PC-3 (cell line): Measurements from ENCODE around the gene FAM98C. TPM values are rescaled to one million over a fixed set of nuclear protein-coding genes. Genes with fewer than 3 reads are reported as not detected.

Experiments
- ATAC-seq: fragments of 200-7000 bp; cut with Tn5 transposase; 2 replicates; pipeline ENCODE4 v1.9.1; 2020; ENCODE audit warnings: mild to moderate bottlenecking, moderate library complexity
- BruUV-seq: library from RNA; stranded (reverse); fragments of 400-500 nt; replicated peaks from 2 replicates; lab custom pipeline; 2021; lab: Mats Ljungman, UMichigan
- CTCF ChIA-PET: fragments of 300-600 bp; sonication (Branson Sonifier 250); formaldehyde crosslinking; loops from one replicate; lab custom pipeline; 2022; ENCODE audit warnings: antibody characterized with exemption; lab: Charles Lee
- POLR2A ChIA-PET: fragments of 300-600 bp; sonication (Branson Sonifier 250); formaldehyde crosslinking; loops from one replicate; lab custom pipeline; 2022; ENCODE audit warnings: antibody characterized with exemption; ENCODE audit not compliant: unreplicated experiment; lab: Charles Lee
- DNase-seq: peaks from one replicate; pipeline ENCODE4 v3.0.0-alpha.2; 2015
- H2AFZ ChIP-seq: fragments of 300-600 bp; sonication (generic); 2 replicates; pipeline ENCODE4 v1.6.0; 2016; ENCODE audit warnings: antibody characterized with exemption, low read length
- H3F3A ChIP-seq: fragments of 300-600 bp; sonication (generic); one replicate; pipeline ENCODE4 v1.6.0; 2017; ENCODE audit warnings: antibody characterized with exemption, low read length, control low read depth, mild to moderate bottlenecking; ENCODE audit not compliant: unreplicated experiment
- H3K27ac ChIP-seq: fragments of 300-600 bp; sonication (generic); 2 replicates; pipeline ENCODE4 v1.5.1; 2016; ENCODE audit warnings: mild to moderate bottlenecking, low read length
- H3K27me3 ChIP-seq: fragments of 300-600 bp; sonication (generic); 2 replicates; pipeline ENCODE4 v1.6.1; 2016; ENCODE audit warnings: low read length, mixed read lengths
- H3K36me3 ChIP-seq: fragments of 300-600 bp; sonication (generic); 2 replicates; pipeline ENCODE4 v1.6.1; 2016; ENCODE audit warnings: low read depth, mixed run types, low read length, mixed read lengths
- H3K4me1 ChIP-seq: fragments of 300-600 bp; sonication (generic); 2 replicates; pipeline ENCODE4 v1.5.1; 2016; ENCODE audit warnings: low read length; ENCODE audit not compliant: insufficient read depth
- H3K4me2 ChIP-seq: fragments of 300-600 bp; sonication (generic); 2 replicates; pipeline ENCODE4 v1.6.0; 2016; ENCODE audit warnings: low read length
- H3K4me3 ChIP-seq: fragments of 300-600 bp; sonication (generic); 2 replicates; pipeline ENCODE4 v1.5.1; 2016; ENCODE audit warnings: mild to moderate bottlenecking, low read length, mixed read lengths
- H3K79me2 ChIP-seq: fragments of 300-600 bp; sonication (generic); 2 replicates; pipeline ENCODE4 v1.6.1; 2017; ENCODE audit warnings: low read length, mixed read lengths
- H3K9ac ChIP-seq: fragments of 300-600 bp; sonication (generic); 2 replicates; pipeline ENCODE4 v1.6.0; 2016; ENCODE audit warnings: mild to moderate bottlenecking, low read length
- H3K9me2 ChIP-seq: fragments of 300-600 bp; sonication (generic); replicated peaks from 2 replicates; pipeline ENCODE4 v1.6.1; 2016; ENCODE audit warnings: mixed run types, low read length, mixed read lengths
- H3K9me3 ChIP-seq: fragments of 300-600 bp; sonication (generic); 2 replicates; pipeline ENCODE4 v1.6.1; 2016; ENCODE audit warnings: low read length, mixed read lengths
- H4K20me1 ChIP-seq: fragments of 300-600 bp; sonication (generic); 2 replicates; pipeline ENCODE4 v1.6.1; 2016; ENCODE audit warnings: low read length, mixed read lengths
- EZH2 ChIP-seq: fragments of 300-600 bp; sonication (generic); IDR thresholded peaks from one replicate; pipeline ENCODE4 v1.6.1; 2017; ENCODE audit warnings: antibody characterized with exemption, mild to moderate bottlenecking, low read length; ENCODE audit not compliant: unreplicated experiment
- EZH2phosphoT487 ChIP-seq: fragments of 300-600 bp; sonication (generic); IDR thresholded peaks from 2 replicates; pipeline ENCODE4 v1.6.1; 2018; ENCODE audit warnings: mild to moderate bottlenecking, antibody characterized with exemption, low read length, borderline replicate concordance
- intact Hi-C: fragments of 100-400 bp; cut with micrococcal nuclease; formaldehyde crosslinking; loops from 2 replicates; pipeline ENCODE4 v1.9.0; 2023
- total RNA-seq: library from RNA; depleted of rRNA; stranded (reverse); fragments of >200 nt; gene quantifications from 2 replicates; pipeline ENCODE4 v1.2.3, GENCODE V29; 2014
- TF ChIP-seq, protein P1 (sequence below): fragments of 300-600 bp; sonication (generic); conservative IDR thresholded peaks from 2 replicates; pipeline ENCODE4 v1.5.1; 2017; ENCODE audit warnings: antibody characterized with exemption, low read depth, mild to moderate bottlenecking, low read length

Gene FAM98C
- total RNA-seq, 1 experiment from 2014 or later, result 23.5 TPM

DNA sequence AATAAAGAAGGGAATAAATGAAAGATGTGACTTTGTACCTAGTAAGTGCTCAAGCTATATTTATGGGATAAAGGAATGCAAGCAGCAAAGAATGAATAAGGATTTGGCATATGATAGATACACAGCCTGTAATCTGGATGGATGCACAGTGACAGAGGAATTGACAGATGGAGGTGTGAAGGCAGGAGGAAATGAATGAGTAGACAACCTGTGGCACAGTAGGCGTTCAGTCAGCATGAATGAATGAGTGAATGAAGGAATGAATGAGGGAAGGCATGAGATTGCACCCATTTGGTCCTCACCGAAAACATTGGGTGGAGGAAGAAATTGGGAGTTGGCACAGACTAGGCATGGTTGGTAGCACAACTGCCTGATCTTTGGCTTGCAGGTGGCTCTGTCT, 33.3 kb upstream of the FAM98C start:
- DNase-seq (no peak), ATAC-seq (no peak)
- no peak overlapping the region for H3K4me3 ChIP-seq
- H3K27me3 ChIP-seq, result no peaks in the 10 kb centered on the region
- H3K36me3 ChIP-seq, result no peaks in the 10 kb centered on the region
- H3K9me2 ChIP-seq, result no peaks in the 10 kb centered on the region
- no peaks in the 10 kb centered on the region for H3K9me3 ChIP-seq
- no peaks in the 10 kb centered on the region; the same call in 1 of the 2 replicates for H3K79me2 ChIP-seq
- ChIA-PET CTCF (no interaction called here), POLR2A (no interaction called here)
- no peaks in the 10 kb centered on the region for H4K20me1 ChIP-seq
- no peak overlapping the region for H3K4me2 ChIP-seq
- no TSS peak for BruUV-seq
- H3F3A ChIP-seq, result no peaks in the 10 kb centered on the region
- no peak overlapping the region for H3K9ac ChIP-seq
- no peak overlapping the region for H2AFZ ChIP-seq
- H3K27ac ChIP-seq, result no peak overlapping the region
- TF ChIP-seq, protein P1, sequence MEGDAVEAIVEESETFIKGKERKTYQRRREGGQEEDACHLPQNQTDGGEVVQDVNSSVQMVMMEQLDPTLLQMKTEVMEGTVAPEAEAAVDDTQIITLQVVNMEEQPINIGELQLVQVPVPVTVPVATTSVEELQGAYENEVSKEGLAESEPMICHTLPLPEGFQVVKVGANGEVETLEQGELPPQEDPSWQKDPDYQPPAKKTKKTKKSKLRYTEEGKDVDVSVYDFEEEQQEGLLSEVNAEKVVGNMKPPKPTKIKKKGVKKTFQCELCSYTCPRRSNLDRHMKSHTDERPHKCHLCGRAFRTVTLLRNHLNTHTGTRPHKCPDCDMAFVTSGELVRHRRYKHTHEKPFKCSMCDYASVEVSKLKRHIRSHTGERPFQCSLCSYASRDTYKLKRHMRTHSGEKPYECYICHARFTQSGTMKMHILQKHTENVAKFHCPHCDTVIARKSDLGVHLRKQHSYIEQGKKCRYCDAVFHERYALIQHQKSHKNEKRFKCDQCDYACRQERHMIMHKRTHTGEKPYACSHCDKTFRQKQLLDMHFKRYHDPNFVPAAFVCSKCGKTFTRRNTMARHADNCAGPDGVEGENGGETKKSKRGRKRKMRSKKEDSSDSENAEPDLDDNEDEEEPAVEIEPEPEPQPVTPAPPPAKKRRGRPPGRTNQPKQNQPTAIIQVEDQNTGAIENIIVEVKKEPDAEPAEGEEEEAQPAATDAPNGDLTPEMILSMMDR, result no peak
- TF ChIP-seq EZH2phosphoT487, result no peak
- no peak for TF ChIP-seq EZH2
- H3K4me1 ChIP-seq, result no peaks in the 10 kb centered on the region
- intact Hi-C loops, result no loop called here

DNA sequence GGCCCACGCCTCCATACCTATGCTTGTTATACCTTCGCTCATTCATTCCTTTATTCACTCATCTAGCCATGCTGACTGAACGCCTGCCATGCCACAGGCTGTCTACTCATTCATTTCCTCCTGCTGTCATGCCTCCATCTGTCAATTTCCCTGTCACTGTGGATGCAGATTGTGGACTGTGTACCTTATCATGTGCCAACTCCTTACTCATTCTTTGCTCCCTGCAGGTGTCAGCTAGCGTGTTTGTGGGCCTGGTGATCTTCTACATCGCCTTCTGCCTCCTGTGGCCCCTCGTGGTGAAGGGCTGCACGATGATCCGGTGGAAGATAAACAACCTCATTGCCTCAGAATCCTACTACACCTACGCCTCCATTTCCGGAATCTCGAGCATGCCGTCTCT, 32.6 kb upstream of the FAM98C start:
- ChIA-PET CTCF (no interaction called here), POLR2A (no interaction called here)
- Histone ChIP-seq H3F3A (no peaks in the 10 kb centered on the region), H3K9me3 (no peaks in the 10 kb centered on the region), H2AFZ (no peak overlapping the region), H3K27ac (no peak overlapping the region), H3K27me3 (no peaks in the 10 kb centered on the region), H3K4me3 (no peak overlapping the region), H3K79me2 (peaks cover 7% of the 10 kb centered on the region), H3K4me1 (no peaks in the 10 kb centered on the region), H4K20me1 (no peaks in the 10 kb centered on the region), H3K9ac (no peak overlapping the region), H3K4me2 (no peak overlapping the region), H3K9me2 (no peaks in the 10 kb centered on the region), H3K36me3 (no peaks in the 10 kb centered on the region)
- TF ChIP-seq EZH2phosphoT487 (no peak), EZH2 (no peak)
- TF ChIP-seq, protein P1, result no peak
- intact Hi-C loops, result no loop called here
- BruUV-seq, result no TSS peak
- DNase-seq (no peak), ATAC-seq (no peak)

DNA sequence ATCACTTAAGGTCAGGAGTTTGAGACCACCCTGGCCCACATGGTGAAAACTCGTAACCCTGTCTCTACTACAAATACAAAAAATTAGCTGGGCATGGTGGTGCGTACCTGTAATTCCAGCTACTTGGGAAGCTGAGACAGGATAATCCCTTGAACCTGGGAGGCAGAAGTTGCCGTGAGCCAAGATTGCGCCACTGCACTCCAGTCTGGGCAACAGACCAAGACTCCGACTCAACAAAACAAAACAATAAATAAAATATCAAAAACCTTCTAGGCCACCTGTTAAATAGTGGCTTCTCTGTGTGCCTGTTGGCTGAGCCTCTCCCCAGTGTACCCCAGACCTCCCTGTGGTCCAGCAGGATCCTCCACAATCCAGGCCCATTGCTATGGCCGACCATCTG, 31.8 kb upstream of the FAM98C start:
- no TSS peak for BruUV-seq
- Histone ChIP-seq H3K9ac (no peak overlapping the region), H3K36me3 (no peaks in the 10 kb centered on the region), H2AFZ (no peak overlapping the region), H3K27ac (no peak overlapping the region), H3K4me3 (no peak overlapping the region), H3F3A (no peaks in the 10 kb centered on the region), H3K9me2 (no peaks in the 10 kb centered on the region), H3K4me2 (no peak overlapping the region), H3K79me2 (peaks cover 15% of the 10 kb centered on the region), H4K20me1 (peaks cover 5% of the 10 kb centered on the region; the same call in 1 of the 2 replicates), H3K9me3 (no peaks in the 10 kb centered on the region), H3K27me3 (no peaks in the 10 kb centered on the region), H3K4me1 (peaks cover 6% of the 10 kb centered on the region)
- ChIA-PET CTCF (no interaction called here), POLR2A (no interaction called here)
- ATAC-seq (no peak), DNase-seq (no peak)
- TF ChIP-seq EZH2 (no peak), EZH2phosphoT487 (no peak)
- TF ChIP-seq, protein P1, result no peak
- intact Hi-C loops, result no loop called here
